NCI-H446 treated with DMSO at 0.1 percent for 48 hours (cell line): ENCODE measurements around the gene MRGPRE.
"Not testable (repeated sequence)": the region's sequence is repeated elsewhere in the genome, so short reads cannot be mapped to it uniquely, and the experiment has no call there.

Experiments used
- DNase-seq: peaks from one replicate; lab custom pipeline; 2025; lab: John Stamatoyannopoulos, UW

MRGPRE gene

GRCh38 chr11:3231851-3232744 is at the start of gene MRGPRE:
Gene MRGPRE (minus strand): TSS chr11:3232417. CDS start chr11:3228799, 3,618 bp downstream.
- DNase-seq: peak; percentile 81

GRCh38 chr11:3281146-3281545 is 48.9 kb upstream of the MRGPRE start:
- DNase-seq: not testable (repeated sequence)

GRCh38 chr11:3280662-3281061 is 48.4 kb upstream of the MRGPRE start:
- DNase-seq: not testable (repeated sequence)

- DNase-seq: not testable (repeated sequence)
Observed at GRCh38 chr11:3278922-3279321, 46.7 kb upstream of the MRGPRE start.

- not testable (repeated sequence) for DNase-seq
Observed at GRCh38 chr11:3273629-3274028, 41.4 kb upstream of the MRGPRE start.

- not testable (repeated sequence) for DNase-seq
Observed at GRCh38 chr11:3262548-3262947, 30.3 kb upstream of the MRGPRE start.

- not testable (repeated sequence) for DNase-seq
Observed at GRCh38 chr11:3261831-3262230, 29.6 kb upstream of the MRGPRE start.

GRCh38 chr11:3257509-3257908 is 25.3 kb upstream of the MRGPRE start:
- not testable (repeated sequence) for DNase-seq

GRCh38 chr11:3255241-3255640 is 23.0 kb upstream of the MRGPRE start:
- DNase-seq: not testable (repeated sequence)

- DNase-seq: not testable (repeated sequence)
Observed at GRCh38 chr11:3254773-3255172, 22.6 kb upstream of the MRGPRE start.

GRCh38 chr11:3245071-3245470 is 12.9 kb upstream of the MRGPRE start:
- no peak for DNase-seq

- DNase-seq: no peak
Observed at GRCh38 chr11:3243880-3244279, 11.7 kb upstream of the MRGPRE start.

- DNase-seq: no peak
Observed at GRCh38 chr11:3237119-3237518, 4.9 kb upstream of the MRGPRE start.

GRCh38 chr11:3234846-3235245 is 2.6 kb upstream of the MRGPRE start:
- DNase-seq: no peak

- DNase-seq: no peak
Observed at GRCh38 chr11:3232956-3233355, 739 bp upstream of the MRGPRE start.

- no peak for DNase-seq
Observed at GRCh38 chr11:3231550-3231850, 717 bp downstream of the MRGPRE start.

GRCh38 chr11:3230636-3231549 is 1.3 kb downstream of the MRGPRE start:
- DNase-seq: no peak

- no peak for DNase-seq
Observed at GRCh38 chr11:3229673-3230630, 2.3 kb downstream of the MRGPRE start.

GRCh38 chr11:3228445-3228829 is 3.8 kb downstream of the MRGPRE start:
- no peak for DNase-seq

- no peak for DNase-seq
Observed at GRCh38 chr11:3227568-3228444, 4.4 kb downstream of the MRGPRE start.
